ENCODE measurements around the gene STARD10.

Gene STARD10

DNA sequence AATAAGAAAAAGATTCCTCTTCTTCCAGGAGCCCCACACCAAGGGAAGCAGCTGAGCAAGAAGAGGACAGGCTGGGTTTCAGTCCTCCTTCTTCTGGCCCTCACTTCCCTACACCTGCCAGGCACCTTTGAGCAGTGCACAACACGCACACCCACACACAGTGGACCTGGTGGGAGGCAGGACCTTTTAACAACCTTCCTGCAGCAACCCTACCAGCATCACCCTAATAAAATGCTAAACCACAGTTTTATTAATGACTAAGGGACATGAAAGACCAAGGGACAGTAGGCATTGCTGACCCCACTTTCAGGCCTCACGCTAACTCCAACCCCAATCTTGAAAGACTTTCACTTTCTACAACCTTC lies 53.8 kb downstream of the STARD10 start:
- Histone ChIP-seq H3K4me2 (ENCODE audit: low read length) (peak overlapping the region; percentile 54; the same call in 1 of the 2 replicates), H3K9ac (ENCODE audit: low read length) (no peak overlapping the region; the same call in 1 of the 2 replicates), H3F3A (ENCODE audit: insufficient read depth, low read length) (no peaks in the 10 kb centered on the region), H2AFZ (ENCODE audit: low read length) (no peak overlapping the region), H3K9me3 (ENCODE audit: low read length) (no peaks in the 10 kb centered on the region), H3K27ac (ENCODE audit: low read depth, low read length, poor library complexity, severe bottlenecking) (peak overlapping the region; percentile 89), H3K36me3 (ENCODE audit: insufficient read depth, low read length) (no peaks in the 10 kb centered on the region; the same call in 1 of the 2 replicates), H3K9me2 (ENCODE audit: low read depth, low read length) (no peaks in the 10 kb centered on the region), H4K20me1 (ENCODE audit: insufficient read depth, low read length) (no peaks in the 10 kb centered on the region), H3K4me3 (ENCODE audit: low read depth, low read length, poor library complexity, severe bottlenecking) (no peak overlapping the region), H3K4me1 (ENCODE audit: insufficient read depth, low read length, severe bottlenecking) (peaks cover 81% of the 10 kb centered on the region), H3K27me3 (ENCODE audit: insufficient read depth, low read length) (no peaks in the 10 kb centered on the region), H3K79me2 (ENCODE audit: insufficient read depth, low read length) (no peaks in the 10 kb centered on the region)
- no peak for TF ChIP-seq EZH2 (IDR thresholded peaks at IDR 0.05; ENCODE audit: borderline replicate concordance, low read length)
- TF ChIP-seq, protein P1, sequence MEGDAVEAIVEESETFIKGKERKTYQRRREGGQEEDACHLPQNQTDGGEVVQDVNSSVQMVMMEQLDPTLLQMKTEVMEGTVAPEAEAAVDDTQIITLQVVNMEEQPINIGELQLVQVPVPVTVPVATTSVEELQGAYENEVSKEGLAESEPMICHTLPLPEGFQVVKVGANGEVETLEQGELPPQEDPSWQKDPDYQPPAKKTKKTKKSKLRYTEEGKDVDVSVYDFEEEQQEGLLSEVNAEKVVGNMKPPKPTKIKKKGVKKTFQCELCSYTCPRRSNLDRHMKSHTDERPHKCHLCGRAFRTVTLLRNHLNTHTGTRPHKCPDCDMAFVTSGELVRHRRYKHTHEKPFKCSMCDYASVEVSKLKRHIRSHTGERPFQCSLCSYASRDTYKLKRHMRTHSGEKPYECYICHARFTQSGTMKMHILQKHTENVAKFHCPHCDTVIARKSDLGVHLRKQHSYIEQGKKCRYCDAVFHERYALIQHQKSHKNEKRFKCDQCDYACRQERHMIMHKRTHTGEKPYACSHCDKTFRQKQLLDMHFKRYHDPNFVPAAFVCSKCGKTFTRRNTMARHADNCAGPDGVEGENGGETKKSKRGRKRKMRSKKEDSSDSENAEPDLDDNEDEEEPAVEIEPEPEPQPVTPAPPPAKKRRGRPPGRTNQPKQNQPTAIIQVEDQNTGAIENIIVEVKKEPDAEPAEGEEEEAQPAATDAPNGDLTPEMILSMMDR (IDR thresholded peaks at IDR 0.05; ENCODE audit: low read length): no peak

DNA sequence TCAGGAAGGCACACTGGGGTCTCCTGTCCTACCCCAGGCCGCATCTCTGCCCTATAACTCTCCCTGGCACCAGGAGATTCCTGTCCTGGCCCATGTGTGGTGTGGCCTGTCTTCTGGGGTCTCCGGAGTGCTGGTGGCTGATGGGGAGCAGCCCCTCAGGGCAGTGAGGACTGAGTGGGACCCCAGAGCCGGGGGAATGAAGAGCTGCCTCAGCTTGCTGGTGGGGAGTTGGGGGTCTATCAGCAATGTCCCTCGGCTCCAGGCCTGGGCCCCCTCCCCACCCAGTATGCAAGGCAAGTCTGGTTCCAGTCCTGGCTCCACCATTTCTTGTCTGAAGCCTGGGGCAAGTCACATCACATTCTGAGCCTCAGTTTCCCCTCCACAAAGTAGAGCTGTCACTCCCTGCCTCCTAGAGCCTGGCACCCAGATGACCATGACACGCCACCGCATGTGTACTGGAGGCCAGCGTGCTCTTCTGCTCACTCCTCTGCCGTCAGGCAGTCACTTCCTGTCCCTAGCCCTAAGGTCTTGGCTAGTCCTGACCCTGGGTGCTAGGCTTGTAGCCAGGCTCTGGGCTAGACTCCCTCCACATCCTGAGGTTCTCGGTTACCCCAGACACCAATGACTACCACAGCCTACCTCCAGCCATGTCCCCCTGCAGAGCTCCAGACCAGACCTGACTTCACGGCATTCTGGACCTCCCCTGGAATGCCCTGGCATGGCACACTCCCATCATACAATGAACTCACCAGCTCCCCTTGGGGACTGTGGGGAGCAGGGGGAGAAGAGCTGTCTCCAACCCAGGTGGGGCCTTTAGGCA lies 54.4 kb downstream of the STARD10 start:
- H3K4me2 ChIP-seq (ENCODE audit: low read length): peak overlapping the region; percentile 54
- H3K4me1 ChIP-seq (ENCODE audit: insufficient read depth, low read length, severe bottlenecking): peaks cover 75% of the 10 kb centered on the region
- H3F3A ChIP-seq (ENCODE audit: insufficient read depth, low read length): no peaks in the 10 kb centered on the region
- H3K27ac ChIP-seq (ENCODE audit: low read depth, low read length, poor library complexity, severe bottlenecking): peak overlapping the region; percentile 89
- H3K4me3 ChIP-seq (ENCODE audit: low read depth, low read length, poor library complexity, severe bottlenecking): peak overlapping the region; percentile 7
- no peaks in the 10 kb centered on the region for H3K36me3 ChIP-seq (ENCODE audit: insufficient read depth, low read length)
- H3K79me2 ChIP-seq (ENCODE audit: insufficient read depth, low read length): no peaks in the 10 kb centered on the region
- no peaks in the 10 kb centered on the region for H3K27me3 ChIP-seq (ENCODE audit: insufficient read depth, low read length)
- peak overlapping the region; percentile 48; the same call in 1 of the 2 replicates for H3K9ac ChIP-seq (ENCODE audit: low read length)
- H2AFZ ChIP-seq (ENCODE audit: low read length): no peak overlapping the region
- no peaks in the 10 kb centered on the region for H3K9me2 ChIP-seq (ENCODE audit: low read depth, low read length)
- TF ChIP-seq, protein P1 (IDR thresholded peaks at IDR 0.05; ENCODE audit: low read length): no peak
- no peak for TF ChIP-seq EZH2 (IDR thresholded peaks at IDR 0.05; ENCODE audit: borderline replicate concordance, low read length)
- H3K9me3 ChIP-seq (ENCODE audit: low read length): no peaks in the 10 kb centered on the region
- H4K20me1 ChIP-seq (ENCODE audit: insufficient read depth, low read length): no peaks in the 10 kb centered on the region

- no peaks in the 10 kb centered on the region for H3K9me3 ChIP-seq (ENCODE audit: low read length)
- H3K79me2 ChIP-seq (ENCODE audit: insufficient read depth, low read length): no peaks in the 10 kb centered on the region
- no peaks in the 10 kb centered on the region for H4K20me1 ChIP-seq (ENCODE audit: insufficient read depth, low read length)
- no peaks in the 10 kb centered on the region for H3K9me2 ChIP-seq (ENCODE audit: low read depth, low read length)
- H2AFZ ChIP-seq (ENCODE audit: low read length): no peak overlapping the region
- no peaks in the 10 kb centered on the region for H3K27me3 ChIP-seq (ENCODE audit: insufficient read depth, low read length)
- H3K27ac ChIP-seq (ENCODE audit: low read depth, low read length, poor library complexity, severe bottlenecking): peak overlapping the region; percentile 89
- no peaks in the 10 kb centered on the region for H3K36me3 ChIP-seq (ENCODE audit: insufficient read depth, low read length)
- H3F3A ChIP-seq (ENCODE audit: insufficient read depth, low read length): no peaks in the 10 kb centered on the region
- H3K9ac ChIP-seq (ENCODE audit: low read length): peak overlapping the region; percentile 57; the same call in 1 of the 2 replicates
- H3K4me3 ChIP-seq (ENCODE audit: low read depth, low read length, poor library complexity, severe bottlenecking): peak overlapping the region; percentile 42
- TF ChIP-seq EZH2 (IDR thresholded peaks at IDR 0.05; ENCODE audit: borderline replicate concordance, low read length): no peak
- TF ChIP-seq, protein P1 (IDR thresholded peaks at IDR 0.05; ENCODE audit: low read length): no peak
- peak overlapping the region; percentile 54 for H3K4me2 ChIP-seq (ENCODE audit: low read length)
- peaks cover 66% of the 10 kb centered on the region for H3K4me1 ChIP-seq (ENCODE audit: insufficient read depth, low read length, severe bottlenecking)
These were observed 55.4 kb downstream of the STARD10 start for GRCh38 chr11:72738199-72739141.
